GM10248 (cell line): Measurements from ENCODE around the gene PRKN.

Source experiments
- CTCF ChIA-PET: fragments of 300-600 bp; sonication (Branson Sonifier 250); formaldehyde crosslinking; extraction: SDS; loops from one replicate; lab custom pipeline; 2021; ENCODE audit warnings: antibody characterized with exemption; lab: Yijun Ruan, JAX
- POLR2A ChIA-PET: fragments of 350-650 bp; sonication (Branson Sonifier 250); formaldehyde crosslinking; extraction: SDS; loops from one replicate; lab custom pipeline; 2020; ENCODE audit warnings: antibody characterized with exemption; lab: Yijun Ruan, JAX
- DNase-seq: peaks from one replicate; pipeline ENCODE4 v3.0.0; 2012; ENCODE audit errors: extremely low spot score
- TF ChIP-seq, protein P1 (sequence below): IDR thresholded peaks from 2 replicates; pipeline ENCODE4 v1.5.1; 2012; ENCODE audit warnings: mild to moderate bottlenecking, low read depth; ENCODE audit errors: extremely low read depth, missing control alignments, control extremely low read depth

The PRKN gene

DNA sequence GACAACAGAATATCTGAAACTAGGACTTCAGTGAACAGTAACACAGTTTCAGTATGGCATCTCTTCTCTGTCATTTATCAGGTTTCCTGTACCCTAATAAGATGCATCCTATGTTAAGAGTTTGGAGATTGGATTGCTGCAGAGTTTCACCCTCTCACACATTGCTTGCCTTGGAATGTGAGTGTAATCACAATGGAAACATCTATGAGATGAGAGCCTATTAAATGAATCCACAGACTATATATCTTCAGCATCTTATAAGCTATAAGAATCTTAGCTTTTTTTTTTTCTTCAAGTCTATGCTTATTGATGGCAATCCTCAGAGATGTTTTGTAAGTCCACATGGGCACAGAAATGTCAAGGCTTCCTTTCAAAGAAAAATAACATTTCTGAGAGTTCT, 292.5 kb downstream of the PRKN start:
- TF ChIP-seq, protein P1, sequence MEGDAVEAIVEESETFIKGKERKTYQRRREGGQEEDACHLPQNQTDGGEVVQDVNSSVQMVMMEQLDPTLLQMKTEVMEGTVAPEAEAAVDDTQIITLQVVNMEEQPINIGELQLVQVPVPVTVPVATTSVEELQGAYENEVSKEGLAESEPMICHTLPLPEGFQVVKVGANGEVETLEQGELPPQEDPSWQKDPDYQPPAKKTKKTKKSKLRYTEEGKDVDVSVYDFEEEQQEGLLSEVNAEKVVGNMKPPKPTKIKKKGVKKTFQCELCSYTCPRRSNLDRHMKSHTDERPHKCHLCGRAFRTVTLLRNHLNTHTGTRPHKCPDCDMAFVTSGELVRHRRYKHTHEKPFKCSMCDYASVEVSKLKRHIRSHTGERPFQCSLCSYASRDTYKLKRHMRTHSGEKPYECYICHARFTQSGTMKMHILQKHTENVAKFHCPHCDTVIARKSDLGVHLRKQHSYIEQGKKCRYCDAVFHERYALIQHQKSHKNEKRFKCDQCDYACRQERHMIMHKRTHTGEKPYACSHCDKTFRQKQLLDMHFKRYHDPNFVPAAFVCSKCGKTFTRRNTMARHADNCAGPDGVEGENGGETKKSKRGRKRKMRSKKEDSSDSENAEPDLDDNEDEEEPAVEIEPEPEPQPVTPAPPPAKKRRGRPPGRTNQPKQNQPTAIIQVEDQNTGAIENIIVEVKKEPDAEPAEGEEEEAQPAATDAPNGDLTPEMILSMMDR: no peak
- CTCF ChIA-PET: no interaction called here
- POLR2A ChIA-PET: no interaction called here
- no peak for DNase-seq

DNA sequence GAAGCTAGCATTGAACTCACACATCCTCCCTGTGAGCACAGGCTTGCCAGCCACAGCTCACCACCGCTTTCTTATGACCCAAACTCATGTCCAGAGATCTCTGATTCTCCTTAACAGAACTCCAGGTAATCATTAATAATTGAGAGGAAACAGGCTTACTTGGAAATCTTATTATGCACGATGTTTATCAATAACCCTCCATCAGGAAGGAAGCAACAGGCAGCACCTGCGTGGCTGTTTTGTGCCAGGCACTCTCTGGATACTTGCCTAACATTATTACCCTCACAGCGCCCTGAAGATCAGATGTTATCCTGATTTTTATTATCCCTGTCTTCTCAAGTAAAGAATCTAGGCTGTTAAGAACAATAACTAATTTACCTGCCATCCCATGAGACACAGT, 306.6 kb downstream of the PRKN start:
- TF ChIP-seq, protein P1: no peak
- CTCF ChIA-PET: interaction anchor here (0.9 to 1.7 kb wide), 3 partner anchors 14 to 36 kb away, joined by 3 to 4 read pairs (median 3); no protein-coding TSS in a partner anchor
- DNase-seq: no peak
- POLR2A ChIA-PET: no interaction called here

DNA sequence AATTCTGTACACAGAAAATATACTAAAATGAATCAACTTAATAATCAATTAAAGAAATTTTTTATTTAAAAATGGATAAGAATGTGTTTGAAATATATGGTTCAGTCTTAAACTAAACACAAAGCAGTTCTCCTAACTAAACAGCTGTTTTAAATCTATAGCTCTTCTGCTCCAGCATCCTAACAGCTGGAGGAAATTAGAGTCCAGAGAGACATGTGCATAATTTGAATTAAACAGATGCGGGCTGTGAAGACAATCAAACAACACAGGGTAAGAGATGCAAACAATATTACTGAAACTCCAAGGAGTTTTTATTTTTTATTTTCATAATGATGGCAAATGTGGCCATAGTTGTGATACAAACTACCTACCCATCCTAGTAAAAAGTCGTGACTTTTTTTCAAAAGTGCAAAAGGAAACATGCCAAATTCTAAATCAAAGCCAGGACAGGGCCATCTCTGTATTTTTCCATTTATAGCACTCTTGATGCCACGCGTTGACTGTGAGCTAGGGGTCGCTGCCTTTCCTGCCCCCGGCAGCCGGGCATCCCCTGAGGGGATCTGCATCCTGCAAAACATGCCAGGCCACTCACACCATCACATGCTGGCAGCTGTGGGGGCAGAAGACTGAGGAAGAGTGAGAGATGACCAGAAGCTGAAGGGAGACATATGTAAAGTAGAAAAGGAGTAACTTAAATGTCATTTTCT, 310.6 kb downstream of the PRKN start:
- TF ChIP-seq, protein P1: no peak
- ChIA-PET POLR2A (no interaction called here), CTCF (no interaction called here)
- no peak for DNase-seq

DNA sequence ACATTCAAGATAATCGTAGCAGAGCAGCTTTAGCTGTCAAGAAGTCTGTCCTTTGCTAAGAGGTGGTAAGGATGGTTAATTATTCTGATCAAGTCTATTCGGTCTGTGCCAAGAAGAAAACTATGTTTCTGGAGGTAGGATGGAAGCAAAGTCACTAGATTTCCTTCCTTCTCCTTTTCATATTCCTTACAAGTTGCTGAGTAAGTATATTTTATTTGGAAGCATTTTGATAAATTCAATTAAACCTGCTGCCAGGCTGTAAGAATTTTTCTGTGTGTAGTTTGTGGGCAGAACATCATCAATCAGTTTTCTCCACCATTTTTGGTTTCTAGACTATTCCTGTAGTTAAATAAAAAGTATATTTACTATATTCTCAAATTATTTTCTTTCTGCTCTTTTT, 311.3 kb downstream of the PRKN start:
- TF ChIP-seq, protein P1: no peak
- POLR2A ChIA-PET: no interaction called here
- DNase-seq: no peak
- CTCF ChIA-PET: no interaction called here

DNA sequence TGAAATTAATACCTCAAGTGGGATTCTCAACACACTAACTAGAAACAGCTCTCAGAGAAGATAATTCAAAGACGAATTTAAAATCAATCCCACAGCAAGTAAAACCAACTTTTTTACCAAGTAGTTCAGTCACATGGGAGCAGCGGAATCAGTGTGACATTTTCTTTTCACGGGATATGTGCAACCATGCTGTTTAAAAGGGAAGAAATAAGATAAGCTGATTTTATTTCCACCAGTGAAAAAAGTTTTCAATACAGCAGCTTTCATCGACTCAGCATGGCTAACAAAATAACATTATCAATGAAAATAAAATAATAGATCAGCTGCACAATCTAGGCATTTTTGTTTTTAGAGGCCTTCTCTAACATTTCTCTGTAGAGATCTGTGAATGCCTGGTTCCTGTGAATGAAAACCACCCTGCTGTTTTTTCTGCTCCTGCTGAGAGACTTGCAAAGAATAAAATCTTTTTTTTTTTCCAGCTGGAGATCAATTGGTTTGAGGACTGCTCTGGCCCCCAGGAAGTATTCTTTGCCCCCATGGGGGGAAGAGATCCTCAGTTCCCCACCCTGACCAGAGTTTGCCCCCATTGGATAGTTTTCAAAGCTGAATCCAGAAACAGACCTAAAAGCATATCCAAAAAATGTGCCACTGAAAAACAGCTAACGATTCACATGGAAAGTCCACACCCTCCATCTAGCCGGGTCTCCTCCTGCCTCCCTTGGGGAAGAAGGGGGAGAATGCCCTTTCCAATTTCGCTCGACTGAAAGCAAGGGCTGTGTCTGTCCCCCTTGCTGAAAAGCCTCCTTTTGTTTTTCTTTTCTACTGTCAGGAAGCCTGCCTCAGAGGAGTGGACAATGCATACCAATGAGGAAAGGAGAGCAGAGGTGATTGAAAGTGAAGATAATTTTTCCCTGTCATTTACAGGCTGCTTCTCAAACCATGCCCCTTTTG, 317.6 kb downstream of the PRKN start:
- ChIA-PET CTCF (interaction anchor here (1.1 kb wide), 1 partner anchor 12 kb away, joined by 3 read pairs; no protein-coding TSS in a partner anchor), POLR2A (no interaction called here)
- no peak for DNase-seq
- TF ChIP-seq, protein P1: no peak

DNA sequence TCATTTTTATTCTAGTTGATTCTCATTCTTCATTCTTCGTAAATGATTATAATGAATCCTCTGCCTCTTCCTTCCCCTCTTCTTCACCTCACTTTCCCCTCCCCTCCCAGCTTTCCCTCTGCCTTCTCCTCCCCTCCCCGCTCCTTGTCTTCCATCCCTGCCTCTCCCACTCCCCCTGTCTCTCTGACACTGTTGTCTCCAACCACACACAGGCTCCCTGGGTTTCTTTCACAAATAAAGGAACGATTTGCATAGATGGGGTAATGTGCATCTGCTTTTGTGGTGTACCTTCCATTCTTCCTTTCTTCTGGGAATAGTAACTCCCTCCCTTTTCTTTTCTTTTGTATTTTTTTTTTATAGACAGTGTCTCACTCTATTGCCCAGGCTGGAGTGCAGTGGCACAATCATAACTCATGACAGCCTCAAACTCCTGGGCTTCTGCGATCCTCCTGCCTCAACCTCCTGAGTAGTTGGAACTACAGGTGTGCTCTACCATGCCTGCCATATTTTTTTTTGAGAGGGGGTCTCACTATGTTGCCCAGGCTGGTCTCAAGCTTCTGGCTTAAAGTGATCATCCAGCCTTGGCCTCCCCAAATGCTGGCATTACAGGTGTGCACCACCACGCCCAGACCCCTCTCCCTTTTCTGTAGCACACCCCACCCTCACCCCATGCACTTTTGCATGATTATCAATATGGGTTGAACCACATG, 318.6 kb downstream of the PRKN start:
- TF ChIP-seq, protein P1: no peak
- POLR2A ChIA-PET: no interaction called here
- CTCF ChIA-PET: no interaction called here
- DNase-seq: no peak
